Dedifferentiated amniotic fluid mesenchymal stem cell (primary cell): ENCODE measurements around the gene FAM50B.

Experiments used
- DNase-seq: peaks from one replicate; pipeline ENCODE4 v3.0.0-alpha.2; 2016; ENCODE audit errors: extremely low spot score

Gene FAM50B

GRCh38 chr6:3894590-3895311, 45.6 kb downstream of the FAM50B start:
- DNase-seq: no peak

- DNase-seq: no peak
Measured at GRCh38 chr6:3895312-3895653, 46.1 kb downstream of the FAM50B start.

GRCh38 chr6:3895805-3896204, 46.6 kb downstream of the FAM50B start:
- DNase-seq: no peak

GRCh38 chr6:3898265-3898994, 49.3 kb downstream of the FAM50B start:
- no peak for DNase-seq

- DNase-seq: no peak
Measured at GRCh38 chr6:3899061-3899460, 49.9 kb downstream of the FAM50B start.

- no peak for DNase-seq
Measured at GRCh38 chr6:3899970-3900439, 50.8 kb downstream of the FAM50B start.
